ENCODE data around the gene OXLD1. TPM values are rescaled to one million over a fixed set of nuclear protein-coding genes. Genes with fewer than 3 reads are reported as not detected.

Gene OXLD1
- total RNA-seq, 4 donors from 2014 or later, result 18.4 to 26.5 (median 21.6) TPM

DNA sequence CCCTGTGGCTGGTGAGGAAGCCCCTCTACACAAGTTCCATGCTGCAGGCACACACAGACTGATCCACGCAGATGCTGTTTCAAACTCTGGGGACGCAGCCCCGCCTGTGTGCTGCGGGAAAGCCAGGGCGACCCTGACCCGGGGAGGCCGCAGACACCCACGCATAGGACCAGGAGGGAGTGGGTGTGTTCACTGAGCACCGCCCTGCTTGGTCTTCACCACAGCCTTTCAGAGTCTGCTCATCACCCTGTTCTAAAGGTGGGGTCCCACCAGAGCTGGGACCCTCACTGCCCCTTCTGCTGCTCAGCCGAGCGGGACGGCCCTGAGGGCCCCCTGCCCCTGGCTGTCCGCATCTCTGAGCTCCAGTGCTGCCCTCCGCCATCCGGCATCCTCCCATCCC lies 21.9 kb downstream of the OXLD1 start:
- DNase-seq (ENCODE audit: low spot score) (no peak), ATAC-seq (ENCODE audit: low FRiP score) (no peak)
- TF ChIP-seq, protein P1, sequence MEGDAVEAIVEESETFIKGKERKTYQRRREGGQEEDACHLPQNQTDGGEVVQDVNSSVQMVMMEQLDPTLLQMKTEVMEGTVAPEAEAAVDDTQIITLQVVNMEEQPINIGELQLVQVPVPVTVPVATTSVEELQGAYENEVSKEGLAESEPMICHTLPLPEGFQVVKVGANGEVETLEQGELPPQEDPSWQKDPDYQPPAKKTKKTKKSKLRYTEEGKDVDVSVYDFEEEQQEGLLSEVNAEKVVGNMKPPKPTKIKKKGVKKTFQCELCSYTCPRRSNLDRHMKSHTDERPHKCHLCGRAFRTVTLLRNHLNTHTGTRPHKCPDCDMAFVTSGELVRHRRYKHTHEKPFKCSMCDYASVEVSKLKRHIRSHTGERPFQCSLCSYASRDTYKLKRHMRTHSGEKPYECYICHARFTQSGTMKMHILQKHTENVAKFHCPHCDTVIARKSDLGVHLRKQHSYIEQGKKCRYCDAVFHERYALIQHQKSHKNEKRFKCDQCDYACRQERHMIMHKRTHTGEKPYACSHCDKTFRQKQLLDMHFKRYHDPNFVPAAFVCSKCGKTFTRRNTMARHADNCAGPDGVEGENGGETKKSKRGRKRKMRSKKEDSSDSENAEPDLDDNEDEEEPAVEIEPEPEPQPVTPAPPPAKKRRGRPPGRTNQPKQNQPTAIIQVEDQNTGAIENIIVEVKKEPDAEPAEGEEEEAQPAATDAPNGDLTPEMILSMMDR (IDR thresholded peaks at IDR 0.05), result no peak

DNA sequence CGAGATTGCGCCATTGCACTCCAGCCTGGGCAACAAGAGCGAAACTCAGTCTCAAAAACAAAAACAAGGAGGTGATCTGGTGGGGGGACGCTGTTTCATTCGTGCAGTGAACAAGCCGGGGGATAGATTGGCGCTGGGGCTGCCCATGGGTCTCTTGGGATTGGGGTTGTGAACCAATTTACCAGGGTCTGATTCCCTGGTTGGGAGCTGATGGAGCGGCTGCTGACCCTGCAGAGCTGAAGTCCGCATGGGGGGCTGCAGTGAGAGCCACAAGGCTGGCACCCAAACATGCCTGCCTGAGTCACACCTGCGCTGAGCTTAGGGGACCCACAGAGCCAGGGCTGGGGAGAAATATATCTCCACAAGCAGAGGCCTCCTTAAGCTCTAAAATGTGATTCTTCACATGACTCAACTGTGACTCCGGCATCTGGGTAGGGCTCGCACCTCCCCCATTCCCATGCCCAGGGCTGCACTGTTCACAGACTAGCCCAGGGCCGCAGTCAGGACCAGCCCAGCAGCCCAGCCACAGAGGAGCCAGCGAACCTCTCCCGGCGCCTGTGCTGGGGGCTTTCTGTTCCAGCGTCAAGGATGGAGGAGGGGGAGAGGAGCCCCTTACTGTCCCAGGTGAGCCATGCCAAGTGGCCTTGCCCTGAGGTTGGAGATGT lies 24.4 kb downstream of the OXLD1 start:
- DNase-seq (ENCODE audit: low spot score) (no peak), ATAC-seq (ENCODE audit: low FRiP score) (no peak)
- TF ChIP-seq, protein P1 (IDR thresholded peaks at IDR 0.05), result no peak

DNA sequence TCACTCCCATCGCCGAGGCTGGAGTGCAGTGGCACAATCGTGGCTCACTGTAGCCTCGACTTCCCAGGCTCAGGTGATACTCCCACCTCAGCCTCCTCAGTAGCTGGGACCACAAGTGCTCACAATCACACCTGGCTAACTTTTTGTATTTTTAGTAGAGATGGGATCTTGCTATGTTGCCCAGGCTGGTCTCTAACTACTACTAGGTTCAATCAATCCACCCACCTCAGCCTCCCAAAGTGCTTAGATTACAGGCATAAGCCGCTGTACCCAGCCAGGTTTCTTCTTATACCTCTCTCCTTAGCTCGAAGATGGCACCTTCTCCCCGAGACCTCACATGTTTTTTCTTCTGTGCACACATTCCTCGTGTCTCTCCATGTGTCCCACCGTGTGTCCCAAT lies 26.4 kb downstream of the OXLD1 start:
- TF ChIP-seq, protein P1 (IDR thresholded peaks at IDR 0.05), result no peak
- ATAC-seq (ENCODE audit: low FRiP score) (no peak), DNase-seq (ENCODE audit: low spot score) (no peak)

DNA sequence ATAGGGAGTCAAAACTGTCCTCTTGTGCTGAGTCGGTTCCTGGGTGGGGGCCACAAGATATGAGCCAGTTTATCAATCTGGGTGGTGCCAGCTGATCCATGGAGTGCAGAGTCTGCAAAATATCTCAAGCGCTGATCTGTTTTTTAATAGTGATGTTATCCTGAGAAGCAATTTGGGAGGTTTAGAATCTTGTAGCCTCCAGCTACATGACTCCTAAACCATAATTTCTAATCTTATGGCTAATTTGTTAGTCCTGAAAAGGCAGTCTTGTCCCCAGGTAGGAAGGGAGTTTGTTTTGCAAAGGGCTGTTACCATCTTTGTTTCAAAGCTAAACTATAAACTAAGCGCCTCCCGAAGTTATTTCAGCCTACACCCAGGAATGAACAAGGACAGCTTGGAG lies 27.7 kb downstream of the OXLD1 start:
- TF ChIP-seq, protein P1 (IDR thresholded peaks at IDR 0.05), result no peak
- no peak for ATAC-seq (ENCODE audit: low FRiP score)
- no peak for DNase-seq (ENCODE audit: low spot score)

DNA sequence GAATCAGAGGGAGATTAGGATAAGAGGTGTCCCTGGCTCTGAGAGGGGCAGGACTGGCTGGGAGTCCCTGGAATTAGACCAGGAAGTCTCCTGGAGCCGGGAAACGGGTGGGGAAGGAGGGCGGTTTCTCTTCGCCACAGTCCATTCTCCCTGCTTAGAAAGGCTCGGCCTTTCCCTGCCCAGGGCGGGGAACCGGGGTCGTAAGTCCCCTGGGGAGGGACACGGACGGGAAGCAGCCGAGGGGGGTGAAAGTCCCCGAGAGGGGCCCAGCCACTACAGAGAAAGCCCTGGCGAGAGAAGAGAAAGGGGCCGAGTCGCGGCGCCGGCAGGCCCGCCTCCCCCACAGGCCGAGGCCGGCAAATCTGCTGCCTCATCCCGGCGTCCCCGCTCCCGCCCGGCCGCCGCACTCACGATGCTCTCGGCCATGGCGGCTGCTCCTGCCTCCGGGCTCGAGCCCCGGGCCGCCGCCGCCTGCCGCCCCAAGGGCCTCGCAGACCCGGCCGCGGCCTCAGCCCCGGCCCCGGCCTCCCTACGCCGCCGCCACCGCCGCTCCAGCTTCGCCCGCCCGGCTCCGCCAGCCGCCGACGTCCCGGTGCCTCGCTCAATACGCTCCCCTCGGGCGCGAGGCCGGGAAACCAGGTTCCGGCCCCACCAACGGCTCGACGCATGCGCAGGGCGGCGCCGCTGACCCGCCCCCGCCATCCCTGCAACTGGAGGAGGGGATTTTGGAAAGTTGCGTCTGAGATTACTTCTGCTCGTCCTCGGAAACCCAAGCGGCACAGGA lies 29.7 kb downstream of the OXLD1 start, which contains the start of the genes NPLOC4 and TSPAN10:
Gene NPLOC4, minus strand, starts transcription at position 608 of the 784 bp plus-strand sequence. Its CDS starts 182 bp downstream, at position 426.
Gene TSPAN10, plus strand, starts transcription at position 692 of the 784 bp plus-strand sequence. CDS start 5,217 bp downstream, outside the sequence.
- DNase-seq (ENCODE audit: low spot score) (peak; percentile 71), ATAC-seq (ENCODE audit: low FRiP score) (peak; percentile 97)
- TF ChIP-seq, protein P1 (IDR thresholded peaks at IDR 0.05), result no peak

DNA sequence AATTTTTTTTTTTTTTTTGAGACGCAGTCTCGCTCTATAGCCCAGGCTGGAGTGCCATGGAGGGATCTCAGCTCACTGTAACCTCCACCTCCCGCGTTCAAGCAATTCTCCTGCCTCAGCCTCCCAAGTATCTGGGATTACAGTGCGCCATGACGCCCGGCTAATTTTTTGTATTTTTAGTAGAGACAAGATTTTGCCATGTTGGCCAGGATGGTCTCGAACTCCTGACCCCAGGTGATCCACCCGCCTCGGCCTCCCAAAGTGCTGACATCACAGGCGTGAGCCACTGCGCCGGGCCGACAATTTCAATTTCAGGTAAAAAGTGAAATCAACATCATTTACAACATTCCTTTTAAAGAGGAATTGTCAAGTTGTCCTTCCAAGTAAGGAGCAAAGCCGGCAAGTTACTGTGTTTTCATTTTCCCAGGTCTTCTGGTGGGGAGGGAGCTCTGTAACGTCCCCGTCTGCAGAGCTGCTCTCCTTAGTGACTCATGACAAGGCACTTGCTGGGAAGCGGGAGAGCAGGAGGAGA lies 30.4 kb downstream of the OXLD1 start:
- TF ChIP-seq, protein P1 (IDR thresholded peaks at IDR 0.05), result no peak
- no peak for DNase-seq (ENCODE audit: low spot score)
- peak; percentile 72 for ATAC-seq (ENCODE audit: low FRiP score)

Measured in omental fat pad (tissue), 4 donors.